Activated naive CD8-positive, alpha-beta T cell treated with anti-CD3 and anti-CD28 coated beads for 36 hours (primary cell): ENCODE results near the gene TAS1R3. TPM values are rescaled to one million over a fixed set of nuclear protein-coding genes. Genes with fewer than 3 reads are reported as not detected.
"Not testable (repeated sequence)": the region's sequence is repeated elsewhere in the genome, so short reads cannot be mapped to it uniquely, and the experiment has no call there.

Experiments used
- DNase-seq: peaks from one replicate; pipeline ENCODE4 v3.0.0; 2021
- H3K27ac Mint-ChIP-seq: one replicate; pipeline ENCODE4 v1.8.0; 2022; ENCODE audit warnings: mild to moderate bottlenecking, moderate library complexity, mixed read lengths
- H3K27me3 Mint-ChIP-seq: one replicate; pipeline ENCODE4 v1.8.0; 2022; ENCODE audit warnings: mild to moderate bottlenecking, mixed read lengths
- H3K36me3 Mint-ChIP-seq: one replicate; pipeline ENCODE4 v1.8.0; 2021; ENCODE audit warnings: mild to moderate bottlenecking, mixed read lengths
- H3K4me1 Mint-ChIP-seq: one replicate; pipeline ENCODE4 v1.8.0; 2021; ENCODE audit warnings: mixed read lengths
- H3K4me3 Mint-ChIP-seq: one replicate; pipeline ENCODE4 v1.8.0; 2022; ENCODE audit warnings: mild to moderate bottlenecking, moderate library complexity, mixed read lengths
- H3K9me3 Mint-ChIP-seq: one replicate; pipeline ENCODE4 v1.8.0; 2022; ENCODE audit warnings: mixed read lengths
- total RNA-seq, 2 experiments: library from RNA; stranded (reverse); gene quantifications; one replicate each; pipeline ENCODE4 v1.2.3, GENCODE V29; 2021

The TAS1R3 gene
- total RNA-seq, 2 experiments from 2014 or later = 0.06 to 0.20 TPM

DNA sequence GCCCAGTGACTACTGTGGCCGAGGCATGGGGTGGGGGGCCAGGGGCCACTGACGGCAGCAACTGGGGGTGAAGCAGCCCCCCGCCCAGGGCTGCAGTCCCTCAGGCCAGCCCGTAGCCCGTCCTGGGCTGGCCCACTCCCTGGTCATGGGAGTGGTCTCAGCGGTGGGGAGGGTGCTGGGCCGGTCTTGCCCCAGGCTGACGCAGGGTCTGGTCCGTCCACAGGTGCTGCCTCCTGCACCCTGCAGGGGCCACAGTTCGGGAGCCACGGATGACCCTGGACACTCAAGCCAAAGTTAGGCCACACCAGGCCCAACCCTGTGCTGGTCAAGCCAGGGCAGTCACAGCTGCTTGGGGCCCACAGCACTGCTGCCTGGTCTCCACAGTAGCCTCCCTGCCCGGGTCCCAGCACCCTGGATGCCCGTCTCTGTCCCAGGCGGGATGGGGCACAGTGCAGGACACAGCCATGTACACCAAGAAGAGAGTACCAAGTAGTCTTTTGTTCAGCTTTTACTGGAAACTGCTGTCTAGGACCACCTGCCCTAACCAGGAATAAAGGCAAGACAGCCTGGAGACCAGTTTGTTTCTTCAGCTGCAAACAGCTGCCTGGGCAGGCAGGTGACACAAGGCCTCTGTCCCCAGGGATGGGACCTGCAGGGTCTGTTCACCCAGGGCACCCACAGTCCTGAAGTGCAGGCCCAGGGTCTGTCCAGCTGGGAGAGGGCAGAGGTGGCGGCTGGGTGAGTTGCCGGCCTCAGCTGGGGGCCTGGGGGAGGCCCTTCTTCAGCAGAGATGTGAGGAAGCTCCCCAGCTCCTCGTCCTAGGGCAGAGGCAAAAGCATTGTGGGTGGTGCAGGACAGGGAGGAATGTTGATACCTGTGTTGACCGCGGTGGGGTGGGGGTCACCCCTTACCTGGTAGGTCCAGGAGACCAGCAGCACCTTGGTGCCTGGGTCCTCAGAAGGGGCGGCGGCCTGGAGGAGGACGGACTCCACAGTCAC lies 19.7 kb upstream of the TAS1R3 start:
- no peaks in the 10 kb centered on the region for H3K27me3 Mint-ChIP-seq
- H3K4me1 Mint-ChIP-seq = peaks cover 9% of the 10 kb centered on the region
- H3K36me3 Mint-ChIP-seq = peaks cover 2% of the 10 kb centered on the region
- no peak overlapping the region for H3K4me3 Mint-ChIP-seq
- H3K9me3 Mint-ChIP-seq = no peaks in the 10 kb centered on the region
- no peak overlapping the region for H3K27ac Mint-ChIP-seq
- no peak for DNase-seq

DNA sequence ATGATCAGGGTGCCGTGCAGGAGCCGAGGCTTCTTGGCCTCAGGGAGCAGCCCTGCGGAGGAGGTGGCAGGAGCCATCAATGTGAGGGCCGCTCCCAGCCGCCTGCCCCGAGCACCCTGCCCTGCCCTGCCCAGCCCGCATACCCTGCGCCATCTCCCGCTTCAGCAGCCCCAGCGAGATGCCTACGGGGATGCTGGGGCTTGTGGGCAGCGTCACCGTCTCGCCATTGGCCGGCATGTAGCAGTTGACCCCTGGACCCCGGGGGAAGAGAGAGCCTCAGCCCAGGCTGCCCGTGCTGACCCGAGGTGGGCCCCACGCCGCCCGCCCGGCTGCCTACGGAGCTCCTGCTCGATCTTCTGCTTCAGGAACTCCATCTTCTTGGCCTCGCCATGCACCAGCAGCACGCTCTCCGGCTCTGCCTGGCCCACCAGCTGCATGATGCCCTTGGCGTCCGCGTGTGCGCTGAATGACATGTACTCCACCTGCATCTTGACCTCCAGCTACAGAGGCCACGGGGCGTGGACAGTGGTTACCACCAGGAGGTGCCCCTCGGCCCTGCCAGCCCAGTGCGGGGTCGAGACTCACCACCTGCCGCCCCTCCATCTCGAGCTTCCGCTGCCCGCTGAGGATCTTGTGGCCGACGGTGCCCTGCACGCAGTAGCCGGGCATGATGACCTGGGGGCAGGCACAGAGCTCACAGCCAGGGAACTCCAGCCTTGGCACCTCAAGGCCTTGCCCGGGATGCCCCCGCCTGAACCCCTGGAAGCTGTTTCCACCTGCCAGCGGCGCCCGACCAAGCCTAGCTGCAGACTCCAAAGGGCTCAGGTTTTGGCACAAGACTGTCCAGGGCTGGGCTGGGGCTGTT lies 18.4 kb upstream of the TAS1R3 start:
- no peaks in the 10 kb centered on the region for H3K27me3 Mint-ChIP-seq
- DNase-seq = no peak
- peaks cover 1% of the 10 kb centered on the region for H3K4me1 Mint-ChIP-seq
- H3K27ac Mint-ChIP-seq = no peak overlapping the region
- no peak overlapping the region for H3K4me3 Mint-ChIP-seq
- H3K36me3 Mint-ChIP-seq = peaks cover 6% of the 10 kb centered on the region
- no peaks in the 10 kb centered on the region for H3K9me3 Mint-ChIP-seq

DNA sequence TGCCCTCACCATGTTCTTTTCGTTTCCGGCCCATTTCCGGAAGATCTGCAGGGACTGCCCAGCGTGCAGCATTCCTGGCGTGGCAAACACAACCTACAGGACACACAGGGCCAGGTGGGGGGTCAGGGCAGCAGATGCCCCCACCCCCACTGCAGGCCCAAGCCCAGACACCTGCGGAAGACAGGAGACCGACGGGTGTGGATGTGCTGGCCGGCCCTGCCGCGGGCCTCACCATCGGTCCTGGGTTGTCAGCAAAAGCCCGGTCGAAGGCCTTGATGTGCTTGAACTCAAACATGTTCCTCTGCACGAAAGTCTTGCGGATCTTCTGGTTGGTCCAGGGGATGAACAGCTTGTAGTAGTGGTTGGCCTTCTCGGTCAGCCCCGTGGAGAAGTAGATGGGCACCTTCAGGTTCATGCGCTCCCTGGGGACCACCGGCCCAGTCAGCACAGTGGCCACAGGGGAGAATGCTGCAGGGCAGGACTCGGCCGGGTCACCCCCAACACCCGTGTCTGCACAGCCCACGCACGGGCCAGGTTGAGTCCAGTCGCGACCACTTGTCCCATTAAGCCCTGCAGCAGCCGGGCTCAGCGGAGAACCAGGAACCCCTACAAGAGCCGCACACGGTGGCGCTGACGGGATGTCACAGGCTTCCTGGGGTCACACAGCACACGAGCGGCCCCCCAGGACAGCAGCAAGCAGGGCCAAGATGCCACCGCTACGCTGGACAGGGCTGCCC lies 17.4 kb upstream of the TAS1R3 start:
- no peak for DNase-seq
- Mint-ChIP-seq H3K27me3 (no peaks in the 10 kb centered on the region), H3K27ac (no peak overlapping the region), H3K36me3 (peaks cover 6% of the 10 kb centered on the region), H3K4me1 (peaks cover 1% of the 10 kb centered on the region), H3K4me3 (no peak overlapping the region), H3K9me3 (no peaks in the 10 kb centered on the region)

DNA sequence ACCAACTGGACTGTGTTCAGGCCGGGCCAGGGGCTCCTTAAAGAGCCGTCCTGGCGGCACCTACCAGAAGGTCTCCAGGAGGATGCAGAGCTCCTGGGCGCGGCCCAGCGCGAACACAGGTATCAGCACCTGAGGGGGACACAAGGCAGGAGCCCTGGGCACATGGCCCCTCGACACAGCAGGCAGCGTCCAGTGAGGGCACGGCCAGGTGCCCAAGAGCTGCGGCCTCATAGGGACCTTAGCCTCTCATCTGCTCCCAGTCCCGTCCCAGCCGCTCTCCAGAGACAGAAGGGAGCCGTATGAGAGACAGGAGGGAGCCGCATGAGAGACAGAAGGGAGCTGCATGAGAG lies 16.9 kb upstream of the TAS1R3 start:
- no peak for DNase-seq
- H3K9me3 Mint-ChIP-seq = no peaks in the 10 kb centered on the region
- no peaks in the 10 kb centered on the region for H3K27me3 Mint-ChIP-seq
- H3K36me3 Mint-ChIP-seq = peaks cover 6% of the 10 kb centered on the region
- H3K27ac Mint-ChIP-seq = no peak overlapping the region
- no peak overlapping the region for H3K4me3 Mint-ChIP-seq
- H3K4me1 Mint-ChIP-seq = peaks cover 1% of the 10 kb centered on the region

DNA sequence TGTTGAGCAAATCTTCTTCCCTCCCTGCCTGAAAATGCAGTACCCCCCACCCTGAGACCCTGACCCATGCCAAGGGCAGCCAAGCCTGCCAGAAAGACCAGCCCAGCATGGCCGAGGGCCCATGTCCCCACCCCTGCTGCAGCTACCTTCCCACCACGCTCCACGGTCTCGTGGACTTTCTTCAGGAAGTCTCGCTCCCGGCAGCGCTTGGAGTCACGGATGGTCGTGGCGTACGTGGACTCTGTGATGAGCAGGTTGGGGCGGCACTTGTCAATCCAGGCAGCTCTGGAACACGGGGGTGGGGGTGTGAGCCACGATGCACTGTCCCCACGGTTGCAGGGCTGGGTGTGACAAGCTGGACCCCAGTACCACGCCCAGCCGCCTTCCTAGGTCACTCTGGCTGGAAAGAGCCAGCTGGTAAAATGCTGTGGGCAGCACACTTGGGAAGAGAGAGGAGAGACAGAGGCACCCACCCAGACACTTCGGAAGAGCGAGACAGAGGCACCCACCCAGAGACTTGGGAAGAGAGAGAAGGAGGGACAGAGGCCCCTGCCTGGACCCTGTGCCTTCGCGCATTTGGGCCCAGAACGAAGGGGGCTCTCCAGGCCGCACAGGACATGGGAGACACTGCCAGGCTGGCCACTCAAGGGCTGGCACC lies 16.3 kb upstream of the TAS1R3 start:
- no peak for DNase-seq
- Mint-ChIP-seq H3K27ac (no peak overlapping the region), H3K36me3 (peaks cover 8% of the 10 kb centered on the region), H3K9me3 (no peaks in the 10 kb centered on the region), H3K4me3 (peak overlapping the region; percentile 23), H3K27me3 (no peaks in the 10 kb centered on the region), H3K4me1 (peaks cover 1% of the 10 kb centered on the region)

DNA sequence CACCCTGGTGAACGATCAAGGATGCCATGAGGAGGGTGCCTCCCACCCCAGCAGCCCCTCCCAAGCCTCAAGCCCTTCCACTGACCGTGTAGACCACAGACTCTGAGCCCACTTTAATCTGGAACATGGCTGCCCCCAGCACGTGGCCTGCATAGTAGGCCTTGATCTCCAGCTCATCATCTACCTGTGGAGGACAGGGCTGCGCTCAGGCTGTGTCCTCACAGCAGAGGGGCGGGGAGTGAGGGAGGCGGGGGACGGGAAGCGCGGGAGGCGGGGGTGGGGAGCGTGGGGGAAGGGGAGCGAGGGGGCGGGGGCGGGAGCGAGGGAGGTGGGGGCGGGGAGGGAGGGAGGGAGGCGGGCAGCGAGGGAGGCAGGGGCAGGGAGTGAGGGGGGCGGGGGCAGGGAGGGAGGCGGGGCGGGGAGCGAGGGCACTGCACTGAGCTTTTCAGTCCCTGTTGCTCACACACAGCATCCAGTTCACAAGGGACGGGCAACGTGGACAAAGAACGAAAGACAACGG lies 15.6 kb upstream of the TAS1R3 start:
- H3K9me3 Mint-ChIP-seq = no peaks in the 10 kb centered on the region
- H3K27ac Mint-ChIP-seq = no peak overlapping the region
- peaks cover 8% of the 10 kb centered on the region for H3K36me3 Mint-ChIP-seq
- no peak for DNase-seq
- peaks cover 5% of the 10 kb centered on the region for H3K4me1 Mint-ChIP-seq
- no peaks in the 10 kb centered on the region for H3K27me3 Mint-ChIP-seq
- no peak overlapping the region for H3K4me3 Mint-ChIP-seq

DNA sequence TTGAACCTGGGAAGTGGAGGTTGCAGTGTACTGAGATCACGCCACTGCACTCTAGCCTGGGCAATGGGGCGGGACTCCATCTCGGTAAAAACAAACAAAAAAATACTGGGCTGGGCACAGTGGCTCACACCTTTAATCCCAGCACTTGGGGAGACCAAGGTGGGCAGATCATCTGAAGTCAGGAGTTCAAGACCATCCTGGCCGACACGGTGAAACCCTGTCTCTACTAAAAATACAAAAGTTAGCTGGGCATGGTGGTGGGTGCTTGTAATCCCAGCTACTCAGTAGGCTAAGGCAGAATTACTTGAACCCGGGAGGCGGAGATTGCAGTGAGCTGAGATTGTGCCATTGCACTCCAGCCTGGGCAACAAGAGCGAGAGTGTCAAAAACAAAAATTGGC lies 14.9 kb upstream of the TAS1R3 start:
- not testable (repeated sequence) for H3K27ac Mint-ChIP-seq, H3K4me3 Mint-ChIP-seq, H3K36me3 Mint-ChIP-seq, DNase-seq, H3K4me1 Mint-ChIP-seq, H3K27me3 Mint-ChIP-seq, H3K9me3 Mint-ChIP-seq

DNA sequence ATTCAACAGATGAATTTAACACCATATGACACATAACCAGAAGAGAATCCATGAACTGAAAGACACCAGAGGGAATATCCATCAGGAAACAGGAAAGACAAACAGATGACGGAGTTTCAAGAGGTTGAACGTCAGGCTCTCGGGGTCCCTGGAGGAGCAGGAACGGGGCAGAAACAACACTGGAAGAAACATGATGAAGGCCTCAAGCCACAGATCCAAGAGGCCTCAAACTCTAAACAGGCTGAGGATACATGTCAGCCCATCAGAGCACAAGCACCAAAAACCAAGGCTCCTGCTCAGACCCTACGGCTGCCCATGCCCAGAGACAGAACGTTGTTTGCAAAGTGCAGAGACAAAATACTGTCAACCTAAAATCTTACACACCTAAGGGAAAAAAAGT lies 13.7 kb upstream of the TAS1R3 start:
- H3K4me3 Mint-ChIP-seq = no peak overlapping the region
- peaks cover 12% of the 10 kb centered on the region for H3K4me1 Mint-ChIP-seq
- H3K27ac Mint-ChIP-seq = no peak overlapping the region
- H3K36me3 Mint-ChIP-seq = peaks cover 10% of the 10 kb centered on the region
- no peaks in the 10 kb centered on the region for H3K27me3 Mint-ChIP-seq
- no peaks in the 10 kb centered on the region for H3K9me3 Mint-ChIP-seq
- no peak for DNase-seq

DNA sequence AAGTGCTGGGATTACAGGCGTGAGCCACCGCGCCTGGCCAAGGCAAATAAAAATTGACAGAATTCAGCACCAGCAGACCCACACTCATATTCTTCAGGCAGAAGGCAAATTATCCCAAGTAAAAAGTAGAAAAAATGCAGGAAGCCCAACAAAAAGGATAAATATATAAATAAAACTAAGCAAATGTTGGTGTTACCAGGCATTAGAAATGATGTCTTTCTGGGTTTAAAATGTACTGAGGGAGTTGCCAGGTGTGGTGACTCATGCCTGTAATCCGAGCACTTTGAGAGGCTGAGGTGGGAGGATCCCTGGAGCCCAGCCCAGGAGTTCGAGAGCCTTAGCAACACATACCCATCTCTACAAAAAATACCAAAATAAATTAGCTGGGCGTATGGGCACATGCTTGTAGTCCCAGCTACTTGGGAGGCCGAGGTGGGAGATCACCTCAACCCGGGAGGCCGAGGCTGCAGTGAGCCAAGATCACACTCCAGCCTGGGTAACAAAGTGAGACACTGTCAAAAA lies 12.9 kb upstream of the TAS1R3 start:
- peaks cover 15% of the 10 kb centered on the region for H3K4me1 Mint-ChIP-seq
- H3K9me3 Mint-ChIP-seq = no peaks in the 10 kb centered on the region
- no peaks in the 10 kb centered on the region for H3K27me3 Mint-ChIP-seq
- DNase-seq = no peak
- H3K27ac Mint-ChIP-seq = no peak overlapping the region
- peaks cover 10% of the 10 kb centered on the region for H3K36me3 Mint-ChIP-seq
- H3K4me3 Mint-ChIP-seq = no peak overlapping the region

DNA sequence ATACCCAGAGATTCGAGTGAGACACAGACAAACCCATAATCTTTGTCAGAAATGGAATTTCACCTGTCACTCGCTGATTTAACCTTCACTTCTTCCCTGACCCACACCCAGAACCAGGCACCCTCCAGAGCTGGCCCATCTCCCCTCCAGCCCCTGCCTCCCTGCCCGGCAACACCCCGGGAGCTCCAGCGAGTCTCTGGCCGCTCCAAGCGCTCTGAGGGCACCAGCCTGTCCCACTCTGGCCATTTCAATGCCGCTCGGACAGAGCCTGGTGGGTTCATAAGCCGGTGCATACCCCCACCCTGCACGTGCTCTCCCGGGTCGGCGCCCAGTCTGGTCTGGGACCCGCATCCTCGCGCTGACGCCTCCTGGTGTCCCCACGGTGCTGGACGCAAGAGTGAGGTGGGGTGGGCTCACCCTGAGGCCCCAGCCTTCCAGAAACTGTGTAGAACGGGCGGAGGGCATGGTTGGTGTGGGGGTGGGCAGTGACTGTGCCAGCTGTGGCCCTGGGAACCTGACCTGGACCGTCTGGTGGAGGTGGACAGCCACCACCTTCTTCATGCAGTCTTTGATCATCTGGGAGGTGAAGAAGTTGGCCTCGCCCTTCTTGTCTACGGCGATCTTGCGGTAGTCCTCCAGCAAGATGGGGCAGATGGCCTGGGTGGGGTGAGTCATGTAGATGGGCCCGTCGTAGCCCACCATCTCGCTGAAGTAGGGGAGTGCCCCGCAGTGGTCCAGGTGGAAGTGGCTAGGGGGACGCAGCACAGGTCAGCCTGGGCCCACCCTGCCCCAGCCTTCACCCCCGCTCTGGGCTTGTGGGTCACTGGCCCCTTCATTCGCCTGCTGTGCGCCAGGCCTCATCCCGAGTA lies 12.1 kb upstream of the TAS1R3 start:
- no peak overlapping the region for H3K4me3 Mint-ChIP-seq
- H3K27ac Mint-ChIP-seq = no peak overlapping the region

DNA sequence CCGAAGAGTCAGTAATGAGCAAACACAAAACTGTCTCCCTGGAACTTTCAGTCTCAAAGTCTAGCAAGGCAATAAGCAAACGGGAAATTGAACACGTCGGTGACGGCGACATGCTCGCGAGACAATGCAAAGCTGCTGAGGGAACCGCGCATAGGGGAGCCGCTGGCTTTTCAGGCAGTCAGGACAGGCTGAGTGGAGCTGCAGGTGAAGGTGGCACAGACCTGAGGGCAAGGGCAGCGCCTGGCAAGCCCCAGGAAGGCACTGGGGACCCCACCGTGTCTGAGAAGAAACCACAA lies 11.5 kb upstream of the TAS1R3 start:
- Mint-ChIP-seq H3K27ac (no peak overlapping the region), H3K27me3 (no peaks in the 10 kb centered on the region), H3K9me3 (no peaks in the 10 kb centered on the region), H3K36me3 (peaks cover 16% of the 10 kb centered on the region), H3K4me3 (no peak overlapping the region), H3K4me1 (peaks cover 18% of the 10 kb centered on the region)
- DNase-seq = no peak

More for the DNA sequence above, 12.1 kb upstream of the TAS1R3 start:
- Mint-ChIP-seq H3K36me3 (peaks cover 15% of the 10 kb centered on the region), H3K9me3 (no peaks in the 10 kb centered on the region), H3K4me1 (peaks cover 18% of the 10 kb centered on the region), H3K27me3 (no peaks in the 10 kb centered on the region)
- no peak for DNase-seq

DNA sequence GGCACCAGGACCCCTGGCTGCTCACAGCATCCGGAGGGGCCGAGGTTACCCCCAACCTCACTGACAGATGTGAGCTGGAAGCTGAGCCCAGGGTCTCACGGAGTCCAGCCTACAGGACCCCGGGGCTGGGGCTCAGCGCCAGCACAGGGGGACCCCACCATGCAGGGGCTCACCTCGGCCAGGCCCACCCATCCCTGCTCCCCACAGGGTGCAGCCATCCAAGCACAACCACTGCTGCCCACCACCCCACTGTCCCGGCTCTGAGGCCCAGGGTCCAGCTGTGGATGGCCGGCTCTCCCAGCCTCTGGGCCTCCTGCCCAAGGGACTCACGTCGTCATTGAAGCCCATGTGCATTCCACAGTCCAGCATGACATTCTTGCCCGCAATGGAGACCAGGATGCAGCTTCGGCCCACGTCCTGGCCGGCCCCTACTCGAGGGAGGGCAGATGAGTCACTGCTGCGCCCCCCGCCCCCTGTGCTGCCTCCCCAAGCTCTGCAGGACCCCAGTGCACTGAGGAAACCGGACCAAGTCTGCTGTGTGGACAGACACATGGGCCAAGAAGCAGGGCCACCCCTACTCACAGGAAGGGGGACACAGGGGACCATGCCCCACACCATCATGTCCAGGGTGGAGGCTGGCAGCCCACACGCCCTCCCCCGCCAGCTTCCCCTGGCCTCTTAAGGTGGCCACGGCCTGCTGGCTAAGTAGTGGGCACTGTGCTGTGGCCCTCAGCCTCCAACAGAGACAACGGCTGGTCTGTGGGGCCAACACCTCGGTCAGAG lies 10.2 kb upstream of the TAS1R3 start:
- DNase-seq = no peak
- Mint-ChIP-seq H3K4me3 (no peak overlapping the region), H3K36me3 (peaks cover 14% of the 10 kb centered on the region), H3K27me3 (no peaks in the 10 kb centered on the region), H3K9me3 (no peaks in the 10 kb centered on the region), H3K4me1 (peaks cover 20% of the 10 kb centered on the region), H3K27ac (no peak overlapping the region)

DNA sequence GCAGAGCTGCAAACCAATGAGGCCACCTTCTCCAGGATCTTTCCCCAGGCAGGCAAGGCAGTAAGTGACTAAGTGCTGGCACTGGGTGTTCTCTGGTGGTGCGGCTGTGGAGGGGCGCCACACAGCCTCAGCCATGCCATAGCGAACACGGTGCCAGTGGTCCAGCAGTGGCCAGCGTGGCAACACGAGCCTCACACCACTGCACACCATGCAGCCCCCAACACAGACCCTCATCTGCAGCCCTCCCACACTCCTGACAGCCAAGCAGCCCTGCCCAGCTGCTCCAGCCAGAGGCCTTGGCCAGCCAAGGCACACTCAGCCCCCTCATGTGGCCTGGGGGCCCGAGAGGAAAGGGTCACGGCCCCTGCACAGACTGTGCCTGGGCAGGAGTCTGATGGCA lies 9.6 kb upstream of the TAS1R3 start:
- Mint-ChIP-seq H3K36me3 (peaks cover 14% of the 10 kb centered on the region), H3K4me1 (peaks cover 25% of the 10 kb centered on the region), H3K9me3 (no peaks in the 10 kb centered on the region), H3K4me3 (no peak overlapping the region), H3K27me3 (no peaks in the 10 kb centered on the region), H3K27ac (no peak overlapping the region)
- no peak for DNase-seq
